Fibroblast of lung (primary cell): ENCODE results near the gene GNAL. TPM values are rescaled to one million over a fixed set of nuclear protein-coding genes. Genes with fewer than 3 reads are reported as not detected.

Experiments
- DNase-seq, 2 donors: peaks; one replicate each; pipeline versions ENCODE4 v3.0.0 to v3.0.0-alpha.2; 2010; ENCODE audit warnings: low read depth in 2 of 2
- H2AFZ ChIP-seq: 2 replicates; pipeline ENCODE4 v1.5.1; 2012; ENCODE audit warnings: low read length, control low read depth, inconsistent platforms
- H3K27ac ChIP-seq: 2 replicates; pipeline ENCODE4 v1.5.1; 2011; ENCODE audit warnings: low read length, control low read depth; ENCODE audit not compliant: insufficient read depth
- H3K27me3 ChIP-seq: 2 replicates; pipeline ENCODE4 v1.5.1; 2011; ENCODE audit warnings: mild to moderate bottlenecking, low read length; ENCODE audit not compliant: control insufficient read depth, insufficient read depth
- H3K36me3 ChIP-seq: 2 replicates; pipeline ENCODE4 v1.5.1; 2011; ENCODE audit warnings: low read length; ENCODE audit not compliant: control insufficient read depth, insufficient read depth
- H3K4me1 ChIP-seq: 2 replicates; pipeline ENCODE4 v1.5.1; 2011; ENCODE audit warnings: low read length; ENCODE audit not compliant: control insufficient read depth, insufficient read depth; ENCODE audit errors: extremely low read depth
- H3K4me2 ChIP-seq: 2 replicates; pipeline ENCODE4 v1.5.1; 2011; ENCODE audit warnings: low read length, control low read depth; ENCODE audit not compliant: insufficient read depth; ENCODE audit errors: extremely low read depth
- H3K4me3 ChIP-seq, 4 experiments: fragments of 200-600 bp in 1 of 4; sonication (generic) in 1 of 4; replicated peaks in 1 of 4; 2 replicates each; pipeline ENCODE4 v1.5.1; 2011 to 2016; ENCODE audit warnings: low read length in 4 of 4, low read depth in 3 of 4, mild to moderate bottlenecking in 3 of 4, control low read depth in 2 of 4, inconsistent platforms in 1 of 4, mixed read lengths in 1 of 4; ENCODE audit not compliant: insufficient read depth in 1 of 4; ENCODE audit errors: control extremely low read depth in 1 of 4
- H3K79me2 ChIP-seq: 2 replicates; pipeline ENCODE4 v1.5.1; 2012; ENCODE audit warnings: mild to moderate bottlenecking, low read length, inconsistent platforms; ENCODE audit not compliant: control insufficient read depth, insufficient read depth
- H3K9ac ChIP-seq: 2 replicates; pipeline ENCODE4 v1.5.1; 2011; ENCODE audit warnings: mild to moderate bottlenecking, low read length, control low read depth; ENCODE audit not compliant: insufficient read depth
- H3K9me3 ChIP-seq: 2 replicates; pipeline ENCODE4 v1.5.1; 2012; ENCODE audit warnings: low read depth, low read length; ENCODE audit not compliant: control insufficient read depth, insufficient read depth
- H4K20me1 ChIP-seq: 2 replicates; pipeline ENCODE4 v1.5.1; 2011; ENCODE audit warnings: low read length; ENCODE audit not compliant: control insufficient read depth, insufficient read depth; ENCODE audit errors: extremely low read depth
- CTCF ChIP-seq, 2 donors: IDR thresholded peaks in 1 of 2; conservative IDR thresholded peaks in 1 of 2; 1 replicate in 1 of 2; 2 replicates in 1 of 2; pipeline ENCODE4 v1.5.1; 2011 to 2012; ENCODE audit warnings: low read length in 2 of 2, control low read depth in 1 of 2, inconsistent platforms in 1 of 2, low read depth in 1 of 2, mild to moderate bottlenecking in 1 of 2
- EZH2 ChIP-seq: IDR thresholded peaks from 2 replicates; pipeline ENCODE4 v1.5.1; 2012; ENCODE audit warnings: low read length, control low read depth, mild to moderate bottlenecking; ENCODE audit errors: missing control alignments
- polyA plus RNA-seq, 2 donors: library from polyadenylated mRNA; depleted of rRNA in 1 of 2; stranded (reverse) in 1 of 2; unstranded in 1 of 2; fragments of >200 nt; gene quantifications; 2 replicates each; pipeline ENCODE4 v1.2.1, GENCODE V29; 2011 to 2012; ENCODE audit warnings: missing spikeins in 1 of 2
- total RNA-seq: library from RNA; depleted of rRNA; stranded (reverse); fragments of >200 nt; gene quantifications from 2 replicates; pipeline ENCODE4 v1.2.1, GENCODE V29; 2014

The GNAL gene
- total and polyA plus RNA-seq, 2 donors (not counting 1 experiment from before 2014, with no cell fraction given) = 0.05 to 0.50 TPM

GRCh38 chr18:11745521-11745920 is 56.5 kb downstream of the GNAL start:
- Histone ChIP-seq H3K36me3 (no peaks in the 10 kb centered on the region), H3K27me3 (no peaks in the 10 kb centered on the region), H3K9ac (no peak overlapping the region), H3K79me2 (no peaks in the 10 kb centered on the region), H3K4me3 (no peak overlapping the region), H4K20me1 (no peaks in the 10 kb centered on the region), H2AFZ (no peak overlapping the region), H3K4me1 (no peaks in the 10 kb centered on the region), H3K4me2 (no peak overlapping the region), H3K9me3 (no peaks in the 10 kb centered on the region), H3K27ac (no peak overlapping the region)
- no peak for DNase-seq
- TF ChIP-seq EZH2 = no peak
- no peak for TF ChIP-seq CTCF (conservative IDR thresholded peaks at IDR 0.05 in 1 of 2, IDR thresholded peaks at IDR 0.05 in 1 of 2; ENCODE audit: low read depth in 1 of 2, low read length in 2 of 2)

- no peak for DNase-seq
- H3K9me3 ChIP-seq = no peaks in the 10 kb centered on the region
- H3K4me3 ChIP-seq = no peak overlapping the region
- no peaks in the 10 kb centered on the region for H3K79me2 ChIP-seq
- H3K9ac ChIP-seq = no peak overlapping the region
- no peak overlapping the region for H3K27ac ChIP-seq
- no peaks in the 10 kb centered on the region for H4K20me1 ChIP-seq
- no peak overlapping the region for H2AFZ ChIP-seq
- no peaks in the 10 kb centered on the region for H3K36me3 ChIP-seq
- no peak overlapping the region for H3K4me2 ChIP-seq
- no peaks in the 10 kb centered on the region for H3K4me1 ChIP-seq
- TF ChIP-seq EZH2 (no peak), CTCF (conservative IDR thresholded peaks at IDR 0.05 in 1 of 2, IDR thresholded peaks at IDR 0.05 in 1 of 2; ENCODE audit: low read depth in 1 of 2, low read length in 2 of 2) (no peak)
- H3K27me3 ChIP-seq = peaks cover 12% of the 10 kb centered on the region
Observed at GRCh38 chr18:11747286-11747685, 58.2 kb downstream of the GNAL start.

DNA sequence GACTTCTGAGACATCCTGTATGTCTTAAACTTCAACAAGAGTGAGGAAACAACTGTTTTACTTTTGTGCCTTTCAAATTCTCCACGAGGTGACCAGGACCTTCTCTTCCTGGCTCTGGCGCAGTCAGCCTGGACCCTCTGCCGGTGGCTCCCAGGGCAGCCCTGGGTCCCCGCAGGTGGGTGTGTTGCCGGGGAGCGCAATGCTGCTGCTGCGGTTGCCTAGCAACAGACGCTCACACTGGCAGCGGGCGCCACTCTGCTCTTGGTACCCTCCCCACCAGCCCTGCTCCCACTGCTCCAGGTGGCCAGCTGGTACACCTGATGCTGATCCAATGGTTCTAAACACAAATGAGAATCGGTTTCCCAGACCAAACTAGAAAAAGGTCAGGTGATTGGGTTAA is 58.7 kb downstream of the GNAL start:
- Histone ChIP-seq H3K79me2 (no peaks in the 10 kb centered on the region), H3K9ac (no peak overlapping the region), H3K9me3 (no peaks in the 10 kb centered on the region), H3K27me3 (peaks cover 16% of the 10 kb centered on the region), H3K4me2 (no peak overlapping the region), H2AFZ (no peak overlapping the region), H3K4me1 (no peaks in the 10 kb centered on the region), H3K36me3 (no peaks in the 10 kb centered on the region), H3K27ac (no peak overlapping the region), H3K4me3 (no peak overlapping the region), H4K20me1 (no peaks in the 10 kb centered on the region)
- DNase-seq = no peak
- TF ChIP-seq CTCF (conservative IDR thresholded peaks at IDR 0.05 in 1 of 2, IDR thresholded peaks at IDR 0.05 in 1 of 2; ENCODE audit: low read depth in 1 of 2, low read length in 2 of 2) = no peak
- TF ChIP-seq EZH2 = no peak
